Lower leg skin (tissue), 3 donors: ENCODE measurements around the gene KCTD20.

Experiments
- CTCF ChIP-seq, 3 donors: fragments of 450-650 bp; IDR thresholded peaks; one replicate each; pipeline ENCODE4 v1.5.1; 2016; ENCODE audit warnings: antibody characterized with exemption in 3 of 3, mild to moderate bottlenecking in 3 of 3, moderate library complexity in 2 of 3
- POLR2A ChIP-seq, 2 donors: fragments of 450-650 bp; IDR thresholded peaks; one replicate each; pipeline ENCODE4 v1.6.1; 2016 to 2017; ENCODE audit warnings: antibody characterized with exemption in 2 of 2, mild to moderate bottlenecking in 1 of 2, moderate library complexity in 1 of 2

DNA sequence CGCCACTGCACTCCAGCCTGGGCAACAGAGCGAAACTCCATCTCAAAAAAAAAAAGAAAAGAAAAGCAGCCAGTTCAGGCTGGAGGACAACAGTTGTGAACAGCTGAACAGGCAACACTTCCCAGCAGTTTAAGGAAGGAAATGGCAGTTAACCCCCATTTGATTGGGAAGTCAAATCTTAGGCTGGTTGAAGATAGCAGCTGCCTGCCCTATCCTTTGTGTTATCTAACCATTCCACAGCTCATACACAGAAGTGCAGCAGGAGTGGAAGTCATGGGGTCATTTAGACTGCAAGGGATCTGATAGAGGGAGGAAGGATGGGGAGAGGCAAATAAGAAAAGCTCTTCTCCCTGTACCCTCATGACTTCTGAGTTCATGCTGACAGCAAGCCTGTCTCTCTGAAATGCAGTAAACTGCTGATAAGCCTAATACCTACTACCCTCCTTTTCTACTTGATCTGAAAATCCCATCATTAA is 35.3 kb downstream of the KCTD20 start:
- TF ChIP-seq CTCF (IDR thresholded peaks at IDR 0.05) = no peak
- TF ChIP-seq POLR2A (IDR thresholded peaks at IDR 0.05) = no peak
